HUES48 (cell line): Measurements from ENCODE around the gene MRPL12.

Source experiments
- H3K27ac ChIP-seq: one replicate; pipeline ENCODE4 v1.7.0; 2013; ENCODE audit warnings: low read depth, low read length, inconsistent platforms
- H3K27me3 ChIP-seq: 2 replicates; pipeline ENCODE4 v1.6.1; 2013; ENCODE audit warnings: mild to moderate bottlenecking, low read length; ENCODE audit not compliant: control insufficient read depth, insufficient read depth
- H3K36me3 ChIP-seq: 2 replicates; pipeline ENCODE4 v1.6.1; 2013; ENCODE audit warnings: low read length; ENCODE audit not compliant: control insufficient read depth, insufficient read depth
- H3K4me1 ChIP-seq: 2 replicates; pipeline ENCODE4 v1.6.1; 2013; ENCODE audit warnings: mild to moderate bottlenecking, low read length; ENCODE audit not compliant: control insufficient read depth, insufficient read depth
- H3K4me3 ChIP-seq: 2 replicates; pipeline ENCODE4 v1.5.1; 2013; ENCODE audit warnings: mild to moderate bottlenecking, low read depth, low read length
- H3K9ac ChIP-seq: 2 replicates; pipeline ENCODE4 v1.6.1; 2013; ENCODE audit warnings: mild to moderate bottlenecking, low read depth, low read length, moderate library complexity
- H3K9me3 ChIP-seq: 2 replicates; pipeline ENCODE4 v1.6.1; 2013; ENCODE audit warnings: low read length; ENCODE audit not compliant: control insufficient read depth, insufficient read depth

The MRPL12 gene

DNA sequence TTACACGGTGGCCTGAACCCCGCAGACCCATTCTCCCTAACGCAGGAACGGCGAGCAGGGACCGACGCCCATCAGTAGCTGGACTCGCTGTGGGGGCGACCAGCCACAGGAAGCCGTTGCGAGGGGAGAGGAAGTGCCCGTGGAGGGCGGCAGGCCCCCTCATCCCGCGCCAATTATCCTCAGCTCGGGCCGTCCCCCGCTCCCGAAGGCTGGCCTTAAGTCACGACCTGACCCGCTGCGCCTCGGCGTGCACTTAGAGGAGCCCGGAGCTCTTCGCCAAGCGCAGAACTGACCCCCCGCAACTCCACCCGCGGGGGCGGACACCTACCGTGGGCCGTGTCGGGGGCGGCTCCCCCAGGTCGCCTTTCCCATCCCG, 20.0 kb upstream of the MRPL12 start:
- Histone ChIP-seq H3K9ac (peak overlapping the region; percentile 71), H3K4me1 (peaks cover 9% of the 10 kb centered on the region), H3K27me3 (no peaks in the 10 kb centered on the region), H3K27ac (peak overlapping the region; percentile 81), H3K4me3 (peak overlapping the region; percentile 94), H3K36me3 (peaks cover 39% of the 10 kb centered on the region), H3K9me3 (no peaks in the 10 kb centered on the region)

DNA sequence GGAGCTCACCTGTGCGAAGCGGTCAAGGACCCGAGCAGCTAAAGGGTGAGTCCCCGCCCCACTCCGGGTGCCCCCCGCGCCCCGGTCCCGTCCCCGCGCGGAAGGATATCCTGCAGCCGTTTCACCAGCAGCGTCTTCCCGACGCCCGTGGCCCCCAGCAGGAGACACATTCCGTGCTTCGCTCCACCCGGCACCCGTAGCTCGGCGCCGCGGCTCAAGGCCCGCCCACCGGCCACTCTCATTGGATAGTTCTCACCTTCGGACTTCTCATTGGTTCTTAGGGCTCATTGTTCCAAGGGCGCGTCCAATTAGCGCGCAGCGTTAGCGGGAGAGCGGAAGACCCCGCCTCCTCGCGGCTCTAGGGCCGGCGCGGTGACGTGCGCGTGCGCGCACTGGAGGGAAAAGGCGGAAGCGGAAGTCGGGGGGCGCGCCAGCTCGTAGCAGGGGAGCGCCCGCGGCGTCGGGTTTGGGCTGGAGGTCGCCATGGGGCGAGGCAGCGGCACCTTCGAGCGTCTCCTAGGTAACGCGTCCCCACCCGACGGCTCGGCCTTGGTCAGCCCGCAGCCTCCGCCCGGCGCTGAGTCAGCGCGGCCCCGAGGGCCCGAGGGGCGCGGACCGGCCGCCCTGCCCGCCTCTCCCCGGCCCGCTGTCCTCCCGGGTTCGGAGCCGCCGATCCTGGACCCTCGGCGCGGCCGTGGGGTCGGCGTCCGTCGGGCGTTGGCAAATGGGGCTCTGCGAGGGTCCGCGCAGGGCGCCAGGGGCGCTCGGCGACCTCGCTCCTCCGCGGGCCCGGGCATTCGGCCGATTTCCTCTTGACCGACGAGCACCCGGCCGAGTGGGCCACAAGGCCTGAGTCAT, 19.4 kb upstream of the MRPL12 start, which contains the start of the genes ARL16 and HGS:
TSS of gene ARL16 (minus strand) at position 214 of the 858 bp plus-strand sequence. CDS start at position 170, 44 bp downstream.
TSS of gene HGS (plus strand) at position 428 of the 858 bp plus-strand sequence. CDS start at position 484, 56 bp downstream.
- H3K36me3 ChIP-seq = peaks cover 45% of the 10 kb centered on the region
- no peaks in the 10 kb centered on the region for H3K27me3 ChIP-seq
- no peaks in the 10 kb centered on the region for H3K9me3 ChIP-seq
- peak within 1 kb of the TSS; percentile 94 for H3K4me3 ChIP-seq
- H3K9ac ChIP-seq = peak within 1 kb of the TSS; percentile 71
- peaks cover 9% of the 10 kb centered on the region for H3K4me1 ChIP-seq
- peak within 1 kb of the TSS; percentile 81 for H3K27ac ChIP-seq

DNA sequence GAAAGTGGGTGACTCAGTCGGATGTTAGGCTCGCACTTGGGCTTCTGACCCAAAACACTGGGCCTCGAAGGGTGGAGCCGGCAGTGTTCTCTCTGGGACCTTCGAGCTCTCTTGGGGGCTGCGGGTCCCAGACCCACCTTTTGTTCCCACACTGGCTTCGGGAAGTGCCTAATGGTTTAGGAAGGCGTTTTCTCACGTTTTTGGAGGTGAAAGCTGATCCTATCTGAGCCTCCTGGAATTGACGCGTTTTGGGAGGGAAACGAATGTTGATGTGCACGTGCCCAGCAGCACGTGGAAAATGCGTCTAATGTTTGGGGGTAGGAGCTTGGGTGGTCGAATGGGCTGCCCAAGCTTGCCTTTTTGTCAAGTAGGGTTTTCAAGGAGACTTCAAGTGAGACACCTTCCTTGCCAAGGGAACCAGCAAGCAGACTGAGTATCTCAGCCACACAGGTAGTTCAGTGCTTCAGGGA, 18.7 kb upstream of the MRPL12 start:
- H3K4me1 ChIP-seq = peaks cover 9% of the 10 kb centered on the region
- H3K4me3 ChIP-seq = peak overlapping the region; percentile 81
- peak overlapping the region; percentile 48 for H3K9ac ChIP-seq
- H3K27me3 ChIP-seq = no peaks in the 10 kb centered on the region
- H3K36me3 ChIP-seq = peaks cover 52% of the 10 kb centered on the region
- peak overlapping the region; percentile 65 for H3K27ac ChIP-seq
- no peaks in the 10 kb centered on the region for H3K9me3 ChIP-seq

DNA sequence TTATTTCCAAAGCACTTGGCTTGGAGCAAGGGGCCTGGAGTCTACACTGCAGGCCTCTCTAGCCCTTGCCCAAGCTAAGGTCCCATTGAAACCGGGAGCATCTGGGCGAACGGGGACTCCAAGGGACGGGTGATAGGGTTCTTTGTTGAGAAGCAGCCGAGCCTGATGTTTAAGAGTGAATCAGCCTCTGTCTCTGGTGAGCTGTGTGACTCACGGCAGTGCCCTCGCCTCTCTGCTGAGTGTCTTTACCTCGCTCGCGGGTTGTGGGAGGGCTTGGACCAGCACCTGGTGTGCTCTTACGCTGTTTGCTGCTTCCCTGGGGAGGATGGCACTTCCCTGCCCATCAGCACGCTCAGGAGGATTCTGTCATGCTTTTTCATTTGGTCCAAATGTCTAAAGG, 18.1 kb upstream of the MRPL12 start:
- peak overlapping the region; percentile 81 for H3K4me3 ChIP-seq

DNA sequence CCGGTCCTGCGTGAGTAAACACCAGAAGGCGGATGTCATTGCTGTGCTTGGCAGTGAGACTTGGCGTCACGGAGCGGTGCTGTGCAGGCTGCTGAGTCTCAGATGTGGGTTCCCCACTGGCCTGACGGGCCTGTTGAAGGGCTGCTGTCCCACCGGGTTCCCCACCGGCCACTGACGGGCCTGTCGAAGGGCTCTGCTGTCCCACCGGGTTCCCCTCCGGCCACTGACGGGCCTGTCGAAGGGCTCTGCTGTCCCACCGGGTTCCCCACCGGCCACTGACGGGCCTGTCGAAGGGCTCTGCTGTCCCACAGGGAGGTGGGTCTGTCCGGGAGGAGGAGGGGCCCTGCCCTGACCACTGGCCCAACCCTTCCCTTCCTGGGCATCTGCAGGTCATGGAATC, 16.6 kb upstream of the MRPL12 start:
- H3K4me3 ChIP-seq = no peak overlapping the region
- H3K4me1 ChIP-seq = peaks cover 9% of the 10 kb centered on the region
- H3K27me3 ChIP-seq = no peaks in the 10 kb centered on the region
- H3K36me3 ChIP-seq = peaks cover 66% of the 10 kb centered on the region
- H3K9me3 ChIP-seq = no peaks in the 10 kb centered on the region
- no peak overlapping the region for H3K9ac ChIP-seq
- H3K27ac ChIP-seq = no peak overlapping the region

More for the DNA sequence above, 18.1 kb upstream of the MRPL12 start:
- peaks cover 9% of the 10 kb centered on the region for H3K4me1 ChIP-seq
- no peaks in the 10 kb centered on the region for H3K9me3 ChIP-seq
- no peak overlapping the region for H3K27ac ChIP-seq
- peaks cover 58% of the 10 kb centered on the region for H3K36me3 ChIP-seq
- no peaks in the 10 kb centered on the region for H3K27me3 ChIP-seq
- no peak overlapping the region for H3K9ac ChIP-seq

DNA sequence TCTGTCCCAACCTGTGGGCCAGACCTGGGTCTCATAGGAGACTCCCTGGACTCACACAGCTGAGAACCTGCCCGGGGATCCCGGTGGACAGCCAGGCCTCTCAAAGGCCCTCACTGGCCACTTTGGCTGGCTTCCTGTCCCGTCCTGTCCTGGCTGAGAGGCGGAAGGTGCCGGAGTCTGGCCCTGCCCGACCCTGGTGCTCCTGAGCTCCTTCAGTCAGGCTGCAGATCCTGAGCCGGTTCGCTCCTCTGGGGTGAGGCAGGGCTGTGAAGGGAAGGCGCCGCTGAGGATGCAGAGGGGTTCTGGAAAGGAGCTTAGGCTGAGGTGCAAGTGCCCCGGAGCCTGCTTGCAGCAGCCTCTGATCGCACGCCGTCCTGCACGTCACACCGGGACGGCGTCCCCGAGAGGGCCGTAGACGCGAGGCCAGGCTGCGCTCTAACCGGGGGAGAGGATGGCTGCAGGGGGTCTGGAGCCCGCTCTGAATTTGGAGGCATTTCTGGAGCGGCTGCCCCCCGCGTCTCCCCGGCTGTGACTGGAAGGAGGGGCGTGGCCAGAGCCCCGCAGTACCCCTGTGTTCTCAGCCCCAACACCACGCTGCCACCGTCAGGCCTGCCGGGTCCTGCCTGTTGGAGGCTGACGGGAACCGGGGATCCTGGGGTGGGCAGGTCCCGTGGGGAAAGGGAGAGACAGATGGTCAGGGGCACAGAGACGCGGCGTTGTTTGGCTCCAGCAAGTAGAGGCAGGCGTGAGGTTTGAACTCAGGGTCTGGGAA, 15.2 kb upstream of the MRPL12 start:
- Histone ChIP-seq H3K27ac (no peak overlapping the region), H3K9ac (no peak overlapping the region), H3K4me3 (no peak overlapping the region), H3K27me3 (no peaks in the 10 kb centered on the region), H3K9me3 (no peaks in the 10 kb centered on the region), H3K36me3 (peaks cover 72% of the 10 kb centered on the region), H3K4me1 (peaks cover 6% of the 10 kb centered on the region)

DNA sequence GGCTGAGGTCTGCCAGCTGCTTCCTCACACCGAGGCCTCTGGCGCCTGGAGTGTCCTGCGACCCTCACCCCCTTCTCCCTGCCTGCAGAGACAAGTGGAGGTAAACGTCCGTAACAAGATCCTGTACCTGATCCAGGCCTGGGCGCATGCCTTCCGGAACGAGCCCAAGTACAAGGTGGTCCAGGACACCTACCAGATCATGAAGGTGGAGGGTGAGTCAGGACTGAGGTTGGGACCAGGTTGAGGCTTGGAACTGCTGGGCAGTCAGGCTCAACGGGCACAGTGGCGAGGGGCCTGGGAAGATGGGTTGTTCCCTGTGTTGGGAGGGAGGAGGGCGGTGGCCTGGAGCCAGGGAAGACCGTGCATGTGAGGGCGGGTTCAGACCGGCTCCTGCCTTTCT, 14.6 kb upstream of the MRPL12 start:
- no peak overlapping the region for H3K9ac ChIP-seq
- peaks cover 72% of the 10 kb centered on the region for H3K36me3 ChIP-seq
- H3K4me3 ChIP-seq = no peak overlapping the region
- H3K9me3 ChIP-seq = no peaks in the 10 kb centered on the region
- H3K4me1 ChIP-seq = peaks cover 6% of the 10 kb centered on the region
- no peak overlapping the region for H3K27ac ChIP-seq
- no peaks in the 10 kb centered on the region for H3K27me3 ChIP-seq

DNA sequence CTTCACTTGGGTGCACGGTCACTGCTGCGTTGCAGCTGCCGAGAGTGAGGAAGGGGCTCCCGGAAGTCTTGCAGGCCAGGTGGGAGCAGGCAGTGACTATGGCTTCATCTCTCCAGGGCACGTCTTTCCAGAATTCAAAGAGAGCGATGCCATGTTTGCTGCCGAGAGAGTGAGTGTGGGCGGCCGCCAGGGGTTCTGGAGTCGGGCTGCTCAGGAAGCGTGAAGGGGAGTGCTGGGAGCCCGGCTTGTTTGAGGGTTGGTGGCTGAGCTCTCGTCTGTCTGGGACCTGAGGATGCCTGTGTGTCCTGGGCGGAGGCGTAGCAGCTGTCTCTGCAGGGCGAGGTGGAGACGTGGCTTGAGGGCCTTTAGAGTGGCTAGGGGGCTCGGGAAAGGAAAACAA, 13.1 kb upstream of the MRPL12 start:
- H3K36me3 ChIP-seq = peaks cover 85% of the 10 kb centered on the region
- no peak overlapping the region for H3K27ac ChIP-seq
- no peak overlapping the region for H3K9ac ChIP-seq
- no peaks in the 10 kb centered on the region for H3K9me3 ChIP-seq
- no peak overlapping the region for H3K4me3 ChIP-seq
- H3K4me1 ChIP-seq = 0 out of 2 replicates have a peak, but pooled peaks cover under 1% of the 10 kb centered on the region
- no peaks in the 10 kb centered on the region for H3K27me3 ChIP-seq

DNA sequence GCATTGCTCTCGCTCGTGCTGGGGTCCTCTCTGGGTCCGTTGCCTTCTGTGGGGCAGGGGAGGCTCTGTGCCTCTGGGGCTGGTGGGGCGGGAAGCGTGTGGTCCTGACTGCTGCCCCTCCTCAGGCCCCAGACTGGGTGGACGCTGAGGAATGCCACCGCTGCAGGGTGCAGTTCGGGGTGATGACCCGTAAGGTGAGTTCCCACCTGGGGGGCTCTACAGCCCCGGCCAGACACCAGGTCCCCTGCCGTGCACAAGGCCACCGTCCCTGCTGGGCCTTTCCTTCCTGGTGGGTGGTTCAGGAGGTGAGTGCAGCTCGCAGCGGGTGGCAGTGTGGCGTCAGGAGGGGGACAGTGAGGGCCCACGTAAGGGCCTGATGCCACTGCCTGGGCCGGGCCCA, 12.6 kb upstream of the MRPL12 start:
- no peaks in the 10 kb centered on the region for H3K27me3 ChIP-seq
- H3K9me3 ChIP-seq = no peaks in the 10 kb centered on the region
- no peak overlapping the region for H3K4me3 ChIP-seq
- H3K4me1 ChIP-seq = no peaks in the 10 kb centered on the region
- no peak overlapping the region for H3K9ac ChIP-seq
- no peak overlapping the region for H3K27ac ChIP-seq
- peaks cover 87% of the 10 kb centered on the region for H3K36me3 ChIP-seq

DNA sequence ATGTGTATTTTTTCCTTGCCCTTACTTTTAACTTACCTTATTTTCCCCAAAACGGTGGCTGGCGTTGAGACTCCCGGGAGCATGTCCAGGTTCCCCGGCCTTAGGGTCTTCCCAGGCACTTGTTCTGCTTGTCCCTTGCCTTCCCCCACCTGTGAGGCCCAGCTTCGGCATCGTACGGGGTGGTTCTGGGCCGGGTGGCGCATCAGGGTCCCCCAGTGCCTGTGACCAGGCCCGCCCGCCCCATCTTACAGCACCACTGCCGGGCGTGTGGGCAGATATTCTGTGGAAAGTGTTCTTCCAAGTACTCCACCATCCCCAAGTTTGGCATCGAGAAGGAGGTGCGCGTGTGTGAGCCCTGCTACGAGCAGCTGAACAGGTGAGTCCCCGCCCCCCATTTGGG, 12.0 kb upstream of the MRPL12 start:
- H3K27ac ChIP-seq = no peak overlapping the region
- H3K9me3 ChIP-seq = no peaks in the 10 kb centered on the region
- no peak overlapping the region for H3K4me3 ChIP-seq
- no peaks in the 10 kb centered on the region for H3K4me1 ChIP-seq
- no peak overlapping the region for H3K9ac ChIP-seq
- peaks cover 87% of the 10 kb centered on the region for H3K36me3 ChIP-seq
- H3K27me3 ChIP-seq = no peaks in the 10 kb centered on the region

DNA sequence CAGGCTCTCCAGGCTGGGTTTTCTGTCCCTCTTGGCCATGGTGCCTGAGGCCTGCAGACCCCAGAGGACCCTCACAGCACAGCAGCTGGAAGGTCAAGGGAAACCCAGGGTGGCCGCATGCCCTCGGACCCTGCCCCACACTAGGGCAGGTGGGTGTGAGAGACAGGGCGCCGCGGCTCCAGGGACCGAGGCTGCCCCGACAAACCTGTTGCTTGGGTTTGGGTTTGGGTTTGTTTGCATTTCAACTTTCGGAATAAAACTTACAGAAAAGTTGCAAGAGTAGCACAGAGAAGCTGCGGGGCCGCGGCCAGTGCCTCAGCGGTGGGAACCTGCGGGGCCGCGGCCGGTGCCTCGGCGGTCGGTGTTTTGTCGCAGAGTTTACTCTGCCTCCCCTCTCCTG, 11.6 kb upstream of the MRPL12 start:
- Histone ChIP-seq H3K27me3 (no peaks in the 10 kb centered on the region), H3K4me1 (no peaks in the 10 kb centered on the region), H3K9ac (no peak overlapping the region), H3K36me3 (peaks cover 87% of the 10 kb centered on the region), H3K4me3 (no peak overlapping the region), H3K9me3 (no peaks in the 10 kb centered on the region), H3K27ac (no peak overlapping the region)
